HCEC 1CT (cell line): ENCODE data around the gene ULBP2.
"Not testable (repeated sequence)": the region's sequence is repeated elsewhere in the genome, so short reads cannot be mapped to it uniquely, and the experiment has no call there.

Source experiments
- DNase-seq: peaks from one replicate; pipeline ENCODE4 v3.0.0-alpha.2; 2017

ULBP2 gene

GRCh38 chr6:149974394-149974793 is 32.6 kb downstream of the ULBP2 start:
- DNase-seq: not testable (repeated sequence)

GRCh38 chr6:149974825-149975224 is 33.0 kb downstream of the ULBP2 start:
- no peak for DNase-seq

- DNase-seq: no peak
Measured at GRCh38 chr6:149975400-149975799, 33.6 kb downstream of the ULBP2 start.

- DNase-seq: no peak
Measured at GRCh38 chr6:149977221-149977620, 35.4 kb downstream of the ULBP2 start.

- DNase-seq: no peak
Measured at GRCh38 chr6:149978610-149979009, 36.8 kb downstream of the ULBP2 start.

- DNase-seq: no peak
Measured at GRCh38 chr6:149979293-149979692, 37.5 kb downstream of the ULBP2 start.

- DNase-seq: no peak
Measured at GRCh38 chr6:149983145-149983544, 41.3 kb downstream of the ULBP2 start.

GRCh38 chr6:149984773-149985172 is 43.0 kb downstream of the ULBP2 start:
- no peak for DNase-seq

GRCh38 chr6:149985481-149985937 is 43.7 kb downstream of the ULBP2 start:
- no peak for DNase-seq

- no peak for DNase-seq
Measured at GRCh38 chr6:149987602-149988107, 45.8 kb downstream of the ULBP2 start.

- no peak for DNase-seq
Measured at GRCh38 chr6:149988550-149989346, 46.9 kb downstream of the ULBP2 start.

GRCh38 chr6:149990212-149990660 is 48.4 kb downstream of the ULBP2 start:
- DNase-seq: no peak

GRCh38 chr6:149990661-149991471 is 49.1 kb downstream of the ULBP2 start:
- no peak for DNase-seq

GRCh38 chr6:149991472-149991795 is 49.6 kb downstream of the ULBP2 start:
- DNase-seq: not testable (repeated sequence)

- DNase-seq: no peak
Measured at GRCh38 chr6:149991838-149992237, 50.0 kb downstream of the ULBP2 start.

GRCh38 chr6:149995235-149995750 is 53.5 kb downstream of the ULBP2 start:
- no peak for DNase-seq

- no peak for DNase-seq
Measured at GRCh38 chr6:149995971-149996370, 54.2 kb downstream of the ULBP2 start.
